A549 (cell line): ENCODE measurements around the gene GSTO1. TPM values are rescaled to one million over a fixed set of nuclear protein-coding genes. Genes with fewer than 3 reads are reported as not detected.

ENCODE experiments used
- ATAC-seq, 2 experiments: fragments of 200-7000 bp in 1 of 2; fragments of >200 bp in 1 of 2; cut with Nextera tagmentation in 1 of 2; cut with Tn5 transposase in 1 of 2; 3 replicates each; pipeline versions ENCODE4 v1.8.0 to v1.9.1; 2018 to 2020; ENCODE audit warnings: mild to moderate bottlenecking in 1 of 2, moderate library complexity in 1 of 2
- CTCF ChIA-PET: fragments of 300-600 bp; sonication (Branson Sonifier 250); formaldehyde crosslinking; extraction: SDS; loops from one replicate; lab custom pipeline; 2021; ENCODE audit warnings: antibody characterized with exemption, inconsistent platforms; lab: Yijun Ruan, JAX
- POLR2A ChIA-PET: fragments of 350-600 bp; formaldehyde crosslinking; extraction: SDS; loops from one replicate; lab custom pipeline; 2021; ENCODE audit warnings: antibody characterized with exemption, inconsistent platforms; lab: Yijun Ruan, JAX
- DNase-seq, 2 experiments: peaks; one replicate each; pipeline versions ENCODE4 v3.0.0 to v3.0.0-alpha.2; 2011 to 2016; ENCODE audit warnings: low read depth in 1 of 2, low spot score in 1 of 2
- FAIRE-seq: peaks from 2 replicates; lab custom pipeline; 2011; peaks lifted over from hg19 to GRCh38; lab: Jason Lieb, UNC
- H3K27ac ChIP-seq, 2 experiments: fragments of >200 bp; sonication (Bioruptor Twin); formaldehyde crosslinking; 3 replicates each; pipeline ENCODE4 v1.5.1; 2016 to 2017
- H3K4me1 ChIP-seq: fragments of >200 bp; sonication (Bioruptor Twin); formaldehyde crosslinking; 3 replicates; pipeline ENCODE4 v1.6.1; 2016
- H3K4me2 ChIP-seq: fragments of >200 bp; sonication (Bioruptor Twin); formaldehyde crosslinking; 3 replicates; pipeline ENCODE4 v1.6.1; 2016
- H3K4me3 ChIP-seq: fragments of >200 bp; sonication (Bioruptor Twin); formaldehyde crosslinking; 3 replicates; pipeline ENCODE4 v1.5.1; 2016
- H3K9me3 ChIP-seq: fragments of >200 bp; sonication (Bioruptor Twin); formaldehyde crosslinking; 3 replicates; pipeline ENCODE4 v1.6.1; 2016
- CBX8 ChIP-seq: fragments of 200-600 bp; sonication (generic); IDR thresholded peaks from 2 replicates; pipeline ENCODE4 v1.6.1; 2016
- CEBPB ChIP-seq, 2 experiments: fragments of >200 bp in 1 of 2; sonication (Bioruptor Twin) in 1 of 2; formaldehyde crosslinking in 1 of 2; IDR thresholded peaks; 2 replicates each; pipeline ENCODE4 v1.6.1; 2012 to 2016
- CHD2 ChIP-seq: fragments of 150-350 bp; IDR thresholded peaks from 2 replicates; pipeline ENCODE4 v1.6.1; 2014; ENCODE audit warnings: low read length; ENCODE audit not compliant: partially characterized antibody
- GATA3 ChIP-seq: IDR thresholded peaks from 2 replicates; pipeline ENCODE4 v1.6.1; 2012; ENCODE audit warnings: borderline replicate concordance
- HDAC2 ChIP-seq: fragments of 200-600 bp; sonication (generic); IDR thresholded peaks from 2 replicates; pipeline ENCODE4 v1.6.1; 2016
- HOXB5 ChIP-seq: fragments of 250-450 bp; sonication (Bioruptor Pico); IDR thresholded peaks from 2 replicates; pipeline ENCODE4 v1.5.0; 2020; ENCODE audit warnings: mild to moderate bottlenecking, moderate library complexity
- KDM5A ChIP-seq: fragments of 200-600 bp; sonication (generic); IDR thresholded peaks from 2 replicates; pipeline ENCODE4 v1.6.1; 2016; ENCODE audit warnings: antibody characterized with exemption, mild to moderate bottlenecking
- MAFK ChIP-seq: fragments of 450-650 bp; IDR thresholded peaks from 2 replicates; pipeline ENCODE4 v1.6.1; 2014; ENCODE audit not compliant: partially characterized antibody
- MYC ChIP-seq: IDR thresholded peaks from 2 replicates; pipeline ENCODE4 v1.6.1; 2012; ENCODE audit warnings: mild to moderate bottlenecking, inconsistent platforms, low read length, improper control_type of control experiment, borderline replicate concordance
- NFE2L2 ChIP-seq: fragments of 150-350 bp; conservative IDR thresholded peaks from 2 replicates; pipeline ENCODE4 v1.6.1; 2014; ENCODE audit warnings: low read length
- NPAS2 ChIP-seq: fragments of 250-450 bp; sonication (Bioruptor Pico); IDR thresholded peaks from 2 replicates; pipeline ENCODE4 v1.8.0; 2022; ENCODE audit warnings: mild to moderate bottlenecking, moderate library complexity, borderline replicate concordance
- NR3C1 ChIP-seq: fragments of >200 bp; sonication (Bioruptor Twin); formaldehyde crosslinking; IDR thresholded peaks from 3 replicates; pipeline ENCODE4 v1.6.1; 2017
- RARB ChIP-seq: fragments of 250-450 bp; sonication (Bioruptor Pico); IDR thresholded peaks from 2 replicates; pipeline ENCODE4 v1.8.0; 2021; ENCODE audit warnings: mild to moderate bottlenecking, moderate library complexity
- RNF2 ChIP-seq: fragments of 200-600 bp; sonication (generic); IDR thresholded peaks from 2 replicates; pipeline ENCODE4 v1.6.1; 2016; ENCODE audit warnings: low read depth, mild to moderate bottlenecking, antibody characterized with exemption, moderate library complexity, borderline replicate concordance
- ZFP36 ChIP-seq: fragments of 450-650 bp; IDR thresholded peaks from 2 replicates; pipeline ENCODE4 v1.6.1; 2014; ENCODE audit warnings: borderline replicate concordance; ENCODE audit not compliant: partially characterized antibody
- WGBS: methylation state at CpG from one replicate; pipeline ENCODE4 v1.1.6; 2017; ENCODE audit errors: missing lambda C conversion rate; 5-methylcytosine and 5-hydroxymethylcytosine counted together
- polyA plus RNA-seq, 4 experiments: library from polyadenylated mRNA; depleted of rRNA in 3 of 4; stranded (reverse); fragments of >200 nt; fragmentation: RNase III in 1 of 4; extraction: RNeasy Plus Mini Kit Qiagen cat#74134 plus additional on column Dnase treatment in 1 of 4; gene quantifications; 2 replicates in 3 of 4; 3 replicates in 1 of 4; pipeline ENCODE4 v1.2.3, GENCODE V29; 2011 to 2017
- TF ChIP-seq, protein P1 (sequence below): fragments of >200 bp; sonication (Bioruptor Twin); formaldehyde crosslinking; IDR thresholded peaks from 3 replicates; pipeline ENCODE4 v1.5.1; 2016
- TF ChIP-seq, protein P2 (sequence below): fragments of 150-350 bp; IDR thresholded peaks from 2 replicates; pipeline ENCODE4 v1.6.1; 2014; ENCODE audit warnings: low read depth, mild to moderate bottlenecking, low read length
- TF ChIP-seq, protein P3 (sequence below): fragments of 450-650 bp; IDR thresholded peaks from 2 replicates; pipeline ENCODE4 v1.6.1; 2014; ENCODE audit warnings: antibody characterized with exemption
- TF ChIP-seq, protein P4 (sequence below): fragments of >200 bp; sonication (Bioruptor Twin); formaldehyde crosslinking; IDR thresholded peaks from 3 replicates; pipeline ENCODE4 v1.6.1; 2016
- TF ChIP-seq, protein P5 (sequence below): IDR thresholded peaks from 2 replicates; pipeline ENCODE4 v1.6.1; 2012; ENCODE audit warnings: low read depth, borderline replicate concordance

Gene GSTO1
- polyA plus RNA-seq, 2 of the 4 experiments (the other 2 are of a cell fraction), result 163 to 204 TPM

DNA sequence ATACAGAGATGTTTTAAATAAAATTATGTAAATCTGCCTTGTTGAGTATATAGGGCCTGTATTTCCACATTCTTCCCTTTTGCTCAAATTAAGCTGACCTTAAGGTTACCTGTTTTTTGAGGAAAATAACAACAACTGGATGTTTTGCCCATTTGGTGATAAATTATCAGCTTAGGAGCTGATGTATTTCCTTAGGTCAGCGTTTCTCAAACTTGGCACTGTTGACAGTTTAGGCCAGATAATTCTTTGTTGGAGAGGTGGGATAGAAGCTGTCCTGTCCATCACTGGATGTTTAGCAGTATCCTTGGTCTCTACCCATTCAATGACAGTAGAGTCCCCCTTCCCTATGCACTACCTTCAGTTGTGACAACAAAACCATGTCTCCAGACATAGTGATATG lies 21.5 kb downstream of the GSTO1 start:
- CTCF ChIA-PET, result interaction anchor here (2.1 to 11.8 kb wide), 5 partner anchors 13 to 75 kb away, joined by 5 to 260 read pairs (median 76); partner anchors contain the start of gene CFAP58
- no peak for FAIRE-seq
- Histone ChIP-seq H3K9me3 (no peaks in the 10 kb centered on the region), H3K4me1 (peaks cover 5% of the 10 kb centered on the region; the same call in 1 of the 3 replicates), H3K4me2 (no peak overlapping the region), H3K27ac (no peak overlapping the region), H3K4me3 (no peak overlapping the region)
- TF ChIP-seq CHD2 (no peak), MAFK (peak; percentile 84)
- 75% methylated on average over 1 of the region's 1 CpG for WGBS
- no peak for DNase-seq
- no peak for ATAC-seq
- POLR2A ChIA-PET, result no interaction called here

DNA sequence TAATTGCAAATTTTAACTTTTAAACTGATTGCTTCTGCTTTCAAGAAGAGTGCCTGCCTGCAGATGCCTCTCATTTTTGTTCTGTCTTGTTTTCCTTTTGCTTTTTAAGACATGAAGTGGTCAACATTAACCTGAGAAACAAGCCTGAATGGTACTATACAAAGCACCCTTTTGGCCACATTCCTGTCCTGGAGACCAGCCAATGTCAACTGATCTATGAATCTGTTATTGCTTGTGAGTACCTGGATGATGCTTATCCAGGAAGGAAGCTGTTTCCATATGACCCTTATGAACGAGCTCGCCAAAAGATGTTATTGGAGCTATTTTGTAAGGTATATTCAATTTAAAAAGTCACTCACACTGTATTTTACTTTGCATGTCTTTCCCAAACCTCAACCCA lies 23.1 kb downstream of the GSTO1 start:
- TF ChIP-seq NPAS2 (CRISPR knock-in tag) (no peak), KDM5A (no peak), RARB (CRISPR knock-in tag) (no peak), CBX8 (no peak)
- no peak overlapping the region for H3K4me3 ChIP-seq
- 71% methylated on average over 2 of the region's 2 CpGs for WGBS
- no peak for FAIRE-seq
- H3K4me1 ChIP-seq, result peaks cover 5% of the 10 kb centered on the region; the same call in 1 of the 3 replicates
- ChIA-PET CTCF (interaction anchor here (1.8 to 11.8 kb wide), 4 partner anchors 12 to 390 kb away, joined by 4 to 260 read pairs (median 108); partner anchors contain the start of gene CFAP58), POLR2A (interaction anchor here (1.4 kb wide), 1 partner anchor 9 kb away, joined by 4 read pairs; the partner anchor contains the start of gene GSTO2)
- no peak for ATAC-seq
- DNase-seq, result no peak
- no peaks in the 10 kb centered on the region for H3K9me3 ChIP-seq
- H3K27ac ChIP-seq, result no peak overlapping the region
- H3K4me2 ChIP-seq, result no peak overlapping the region

DNA sequence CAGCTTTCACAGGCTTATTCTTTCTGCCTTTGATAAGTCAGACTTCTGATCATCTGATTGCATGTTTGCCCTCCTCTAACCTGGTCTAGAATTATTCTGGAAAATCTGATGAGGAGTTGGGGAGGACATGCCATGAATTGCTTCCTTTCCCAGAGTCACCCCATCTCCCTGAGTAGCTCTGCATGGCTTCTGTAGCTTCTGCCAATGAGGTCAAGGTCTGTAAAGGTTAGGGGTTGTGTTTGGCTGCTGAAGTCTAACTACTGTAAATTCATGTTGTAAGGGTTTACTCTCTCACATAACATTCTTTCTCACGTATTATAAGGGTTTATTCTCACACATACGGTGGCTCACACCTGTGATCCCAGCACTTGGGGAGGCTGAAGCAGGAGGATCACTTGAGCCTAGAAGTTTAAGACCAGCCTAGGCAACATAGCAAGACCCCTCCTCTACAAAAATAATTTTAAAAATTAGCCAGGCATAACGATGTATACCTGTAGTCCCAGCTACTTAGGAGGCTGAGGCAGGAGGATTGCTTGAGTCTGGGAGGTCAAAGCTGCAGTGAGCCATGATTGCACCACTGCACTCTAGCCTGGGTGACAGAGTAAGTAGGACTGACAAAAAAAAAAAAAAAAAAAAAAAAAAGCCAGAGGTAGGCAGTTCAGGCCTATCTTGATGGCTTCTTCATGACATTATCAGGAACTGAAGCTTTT lies 25.0 kb downstream of the GSTO1 start:
- Histone ChIP-seq H3K27ac (no peak overlapping the region), H3K4me3 (no peak overlapping the region), H3K9me3 (no peaks in the 10 kb centered on the region), H3K4me2 (no peak overlapping the region), H3K4me1 (peaks cover 5% of the 10 kb centered on the region; the same call in 1 of the 3 replicates)
- FAIRE-seq, result no peak
- ChIA-PET CTCF (interaction anchor here (0.9 to 11.8 kb wide), 7 partner anchors 10 to 392 kb away, joined by 3 to 260 read pairs (median 4); partner anchors contain the start of gene CFAP58), POLR2A (interaction anchor here (1.8 kb wide), 1 partner anchor 11 kb away, joined by 5 read pairs; the partner anchor contains the start of gene GSTO2)
- DNase-seq, result no peak
- 66% methylated on average over 3 of the region's 3 CpGs for WGBS
- no peak for TF ChIP-seq CHD2
- TF ChIP-seq, protein P1, sequence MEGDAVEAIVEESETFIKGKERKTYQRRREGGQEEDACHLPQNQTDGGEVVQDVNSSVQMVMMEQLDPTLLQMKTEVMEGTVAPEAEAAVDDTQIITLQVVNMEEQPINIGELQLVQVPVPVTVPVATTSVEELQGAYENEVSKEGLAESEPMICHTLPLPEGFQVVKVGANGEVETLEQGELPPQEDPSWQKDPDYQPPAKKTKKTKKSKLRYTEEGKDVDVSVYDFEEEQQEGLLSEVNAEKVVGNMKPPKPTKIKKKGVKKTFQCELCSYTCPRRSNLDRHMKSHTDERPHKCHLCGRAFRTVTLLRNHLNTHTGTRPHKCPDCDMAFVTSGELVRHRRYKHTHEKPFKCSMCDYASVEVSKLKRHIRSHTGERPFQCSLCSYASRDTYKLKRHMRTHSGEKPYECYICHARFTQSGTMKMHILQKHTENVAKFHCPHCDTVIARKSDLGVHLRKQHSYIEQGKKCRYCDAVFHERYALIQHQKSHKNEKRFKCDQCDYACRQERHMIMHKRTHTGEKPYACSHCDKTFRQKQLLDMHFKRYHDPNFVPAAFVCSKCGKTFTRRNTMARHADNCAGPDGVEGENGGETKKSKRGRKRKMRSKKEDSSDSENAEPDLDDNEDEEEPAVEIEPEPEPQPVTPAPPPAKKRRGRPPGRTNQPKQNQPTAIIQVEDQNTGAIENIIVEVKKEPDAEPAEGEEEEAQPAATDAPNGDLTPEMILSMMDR, result no peak
- no peak for TF ChIP-seq NFE2L2
- no peak for TF ChIP-seq GATA3
- no peak for ATAC-seq

DNA sequence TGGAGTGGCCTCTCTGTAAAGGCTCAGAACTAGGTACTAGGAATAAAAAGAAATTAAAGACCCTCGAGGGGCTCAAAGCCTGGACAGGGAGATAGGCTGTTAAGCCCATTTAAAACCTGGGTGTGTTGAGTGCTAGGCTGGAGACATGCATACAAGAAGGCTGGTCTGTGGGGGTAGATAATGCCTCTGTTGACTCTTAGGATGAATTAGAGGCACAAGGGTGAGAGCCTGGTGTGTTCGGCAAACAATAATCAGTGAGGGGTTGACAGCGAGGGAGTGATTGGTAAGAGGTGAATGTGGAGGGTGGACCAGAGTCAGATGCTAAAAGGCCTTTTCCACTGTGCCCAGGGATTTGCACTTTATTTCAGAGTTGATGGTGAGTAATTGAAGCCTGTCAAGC lies 27.0 kb downstream of the GSTO1 start:
- no peak for DNase-seq
- FAIRE-seq, result no peak
- no peaks in the 10 kb centered on the region for H3K4me1 ChIP-seq
- no peak for ATAC-seq
- WGBS, result 53% methylated on average over 3 of the region's 3 CpGs
- ChIA-PET POLR2A (no interaction called here), CTCF (interaction anchor here (2.3 to 9.0 kb wide), 4 partner anchors 10 to 69 kb away, joined by 9 to 141 read pairs (median 46); partner anchors contain the start of gene CFAP58)
- H3K27ac ChIP-seq, result no peak overlapping the region
- H3K9me3 ChIP-seq, result no peaks in the 10 kb centered on the region
- H3K4me3 ChIP-seq, result no peak overlapping the region
- no peak overlapping the region for H3K4me2 ChIP-seq
- TF ChIP-seq ZFP36 (no peak), HDAC2 (no peak), NR3C1 (no peak), CEBPB (IDR thresholded peaks at IDR 0.05) (no peak), MYC (no peak), HOXB5 (no peak), RNF2 (no peak)
- TF ChIP-seq, protein P2, sequence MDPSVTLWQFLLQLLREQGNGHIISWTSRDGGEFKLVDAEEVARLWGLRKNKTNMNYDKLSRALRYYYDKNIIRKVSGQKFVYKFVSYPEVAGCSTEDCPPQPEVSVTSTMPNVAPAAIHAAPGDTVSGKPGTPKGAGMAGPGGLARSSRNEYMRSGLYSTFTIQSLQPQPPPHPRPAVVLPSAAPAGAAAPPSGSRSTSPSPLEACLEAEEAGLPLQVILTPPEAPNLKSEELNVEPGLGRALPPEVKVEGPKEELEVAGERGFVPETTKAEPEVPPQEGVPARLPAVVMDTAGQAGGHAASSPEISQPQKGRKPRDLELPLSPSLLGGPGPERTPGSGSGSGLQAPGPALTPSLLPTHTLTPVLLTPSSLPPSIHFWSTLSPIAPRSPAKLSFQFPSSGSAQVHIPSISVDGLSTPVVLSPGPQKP, result no peak
- TF ChIP-seq, protein P1, result no peak
- TF ChIP-seq, protein P3, sequence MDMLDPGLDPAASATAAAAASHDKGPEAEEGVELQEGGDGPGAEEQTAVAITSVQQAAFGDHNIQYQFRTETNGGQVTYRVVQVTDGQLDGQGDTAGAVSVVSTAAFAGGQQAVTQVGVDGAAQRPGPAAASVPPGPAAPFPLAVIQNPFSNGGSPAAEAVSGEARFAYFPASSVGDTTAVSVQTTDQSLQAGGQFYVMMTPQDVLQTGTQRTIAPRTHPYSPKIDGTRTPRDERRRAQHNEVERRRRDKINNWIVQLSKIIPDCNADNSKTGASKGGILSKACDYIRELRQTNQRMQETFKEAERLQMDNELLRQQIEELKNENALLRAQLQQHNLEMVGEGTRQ, result no peak
- TF ChIP-seq, protein P4, sequence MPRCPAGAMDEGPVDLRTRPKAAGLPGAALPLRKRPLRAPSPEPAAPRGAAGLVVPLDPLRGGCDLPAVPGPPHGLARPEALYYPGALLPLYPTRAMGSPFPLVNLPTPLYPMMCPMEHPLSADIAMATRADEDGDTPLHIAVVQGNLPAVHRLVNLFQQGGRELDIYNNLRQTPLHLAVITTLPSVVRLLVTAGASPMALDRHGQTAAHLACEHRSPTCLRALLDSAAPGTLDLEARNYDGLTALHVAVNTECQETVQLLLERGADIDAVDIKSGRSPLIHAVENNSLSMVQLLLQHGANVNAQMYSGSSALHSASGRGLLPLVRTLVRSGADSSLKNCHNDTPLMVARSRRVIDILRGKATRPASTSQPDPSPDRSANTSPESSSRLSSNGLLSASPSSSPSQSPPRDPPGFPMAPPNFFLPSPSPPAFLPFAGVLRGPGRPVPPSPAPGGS, result no peak
- TF ChIP-seq, protein P5, sequence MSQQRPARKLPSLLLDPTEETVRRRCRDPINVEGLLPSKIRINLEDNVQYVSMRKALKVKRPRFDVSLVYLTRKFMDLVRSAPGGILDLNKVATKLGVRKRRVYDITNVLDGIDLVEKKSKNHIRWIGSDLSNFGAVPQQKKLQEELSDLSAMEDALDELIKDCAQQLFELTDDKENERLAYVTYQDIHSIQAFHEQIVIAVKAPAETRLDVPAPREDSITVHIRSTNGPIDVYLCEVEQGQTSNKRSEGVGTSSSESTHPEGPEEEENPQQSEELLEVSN, result no peak
